ENCODE data around the gene NDUFAF2.
A peak's percentile ranks its signal among the peaks of the same experiment; 100 is the strongest.

The NDUFAF2 gene

GRCh38 chr5:60929024-60929423 is 16.0 kb upstream of the NDUFAF2 start:
- peak; percentile 27 for DNase-seq (ENCODE audit: low read depth)
- TF ChIP-seq CTCF (conservative IDR thresholded peaks at IDR 0.05; ENCODE audit: control insufficient read depth, insufficient read depth, low read depth, low read length): peak; percentile 30

GRCh38 chr5:60943624-60944023 is 1.4 kb upstream of the NDUFAF2 start:
- DNase-seq (ENCODE audit: low read depth): peak; percentile 10
- H3K4me3 ChIP-seq (ENCODE audit: control insufficient read depth, low read depth, low read length): no peak overlapping the region
- TF ChIP-seq CTCF (conservative IDR thresholded peaks at IDR 0.05; ENCODE audit: control insufficient read depth, insufficient read depth, low read depth, low read length): no peak

More at GRCh38 chr5:60929024-60929423, 16.0 kb upstream of the NDUFAF2 start:
- no peak overlapping the region for H3K4me3 ChIP-seq (ENCODE audit: control insufficient read depth, low read depth, low read length)

- no peak for TF ChIP-seq CTCF (conservative IDR thresholded peaks at IDR 0.05; ENCODE audit: control insufficient read depth, insufficient read depth, low read depth, low read length)
- peak overlapping the region; percentile 95 for H3K4me3 ChIP-seq (ENCODE audit: control insufficient read depth, low read depth, low read length)
- DNase-seq (ENCODE audit: low read depth): peak; percentile 72
Measured at GRCh38 chr5:60945813-60946187, 795 bp downstream of the NDUFAF2 start.

- no peak for DNase-seq (ENCODE audit: low read depth)
- TF ChIP-seq CTCF (conservative IDR thresholded peaks at IDR 0.05; ENCODE audit: control insufficient read depth, insufficient read depth, low read depth, low read length): no peak
- no peak overlapping the region for H3K4me3 ChIP-seq (ENCODE audit: control insufficient read depth, low read depth, low read length)
Measured at GRCh38 chr5:60948738-60949137, 3.7 kb downstream of the NDUFAF2 start.

- no peak for DNase-seq (ENCODE audit: low read depth)
- H3K4me3 ChIP-seq (ENCODE audit: control insufficient read depth, low read depth, low read length): no peak overlapping the region
- TF ChIP-seq CTCF (conservative IDR thresholded peaks at IDR 0.05; ENCODE audit: control insufficient read depth, insufficient read depth, low read depth, low read length): no peak
Measured at GRCh38 chr5:60955239-60955638, 10.2 kb downstream of the NDUFAF2 start.

- no peak for DNase-seq (ENCODE audit: low read depth)
- H3K4me3 ChIP-seq (ENCODE audit: control insufficient read depth, low read depth, low read length): no peak overlapping the region
- no peak for TF ChIP-seq CTCF (conservative IDR thresholded peaks at IDR 0.05; ENCODE audit: control insufficient read depth, insufficient read depth, low read depth, low read length)
Measured at GRCh38 chr5:60958088-60958487, 13.1 kb downstream of the NDUFAF2 start.

- DNase-seq (ENCODE audit: low read depth): no peak
- TF ChIP-seq CTCF (conservative IDR thresholded peaks at IDR 0.05; ENCODE audit: control insufficient read depth, insufficient read depth, low read depth, low read length): no peak
- H3K4me3 ChIP-seq (ENCODE audit: control insufficient read depth, low read depth, low read length): no peak overlapping the region
Measured at GRCh38 chr5:60958712-60959111, 13.7 kb downstream of the NDUFAF2 start.
